Transverse colon (tissue), 4 donors: ENCODE data around the gene IRAK4. TPM values are rescaled to one million over a fixed set of nuclear protein-coding genes. Genes with fewer than 3 reads are reported as not detected.

Experiments
- DNase-seq: peaks from one replicate; pipeline ENCODE4 v3.0.0-alpha.2; 2019
- H3K27ac ChIP-seq, 4 donors: fragments of 200-600 bp; sonication (generic); 2 replicates each; pipeline ENCODE4 v1.5.1; 2016 to 2018; ENCODE audit warnings: inconsistent platforms in 4 of 4
- H3K27me3 ChIP-seq: fragments of 200-600 bp; sonication (generic); 2 replicates; pipeline ENCODE4 v1.5.1; 2017; ENCODE audit warnings: inconsistent platforms
- H3K36me3 ChIP-seq, 4 donors: fragments of 200-600 bp; sonication (generic); 2 replicates each; pipeline ENCODE4 v1.5.1; 2017 to 2019; ENCODE audit warnings: inconsistent platforms in 4 of 4
- H3K4me1 ChIP-seq, 4 donors: fragments of 200-600 bp; sonication (generic); 2 replicates each; pipeline ENCODE4 v1.5.1; 2017 to 2020; ENCODE audit warnings: inconsistent platforms in 4 of 4
- H3K4me3 ChIP-seq, 4 donors: fragments of 200-600 bp; sonication (generic); 1 replicate in 1 of 4; 2 replicates in 3 of 4; pipeline versions ENCODE4 v1.5.1 to v1.6.1; 2017 to 2019; ENCODE audit warnings: inconsistent platforms in 4 of 4
- H3K9me3 ChIP-seq, 2 donors: fragments of 200-600 bp; sonication (generic); 2 replicates each; pipeline ENCODE4 v1.5.1; 2017 to 2019; ENCODE audit warnings: inconsistent platforms in 2 of 2
- CTCF ChIP-seq, 5 experiments: fragments of 200-600 bp in 3 of 5; fragments of 450-650 bp in 2 of 5; sonication (generic) in 3 of 5; IDR thresholded peaks; 1 replicate in 2 of 5; 2 replicates in 3 of 5; pipeline ENCODE4 v1.5.1; 2016 to 2017; ENCODE audit warnings: antibody characterized with exemption in 5 of 5, inconsistent platforms in 3 of 5, mild to moderate bottlenecking in 2 of 5, moderate library complexity in 1 of 5
- EP300 ChIP-seq: sonication (generic); formaldehyde crosslinking; IDR thresholded peaks from one replicate; pipeline ENCODE4 v1.6.1; 2017; ENCODE audit warnings: antibody characterized with exemption, low read depth
- POLR2A ChIP-seq: fragments of 450-650 bp; IDR thresholded peaks from one replicate; pipeline ENCODE4 v1.6.1; 2016; ENCODE audit warnings: antibody characterized with exemption, mild to moderate bottlenecking, moderate library complexity
- POLR2AphosphoS5 ChIP-seq, 3 donors: sonication (generic); formaldehyde crosslinking; IDR thresholded peaks; one replicate each; pipeline ENCODE4 v1.6.1; 2016; ENCODE audit warnings: antibody characterized with exemption in 3 of 3
- WGBS, 2 donors: methylation state at CpG; one replicate each; pipeline ENCODE4 v1.1.5; 2018; ENCODE audit warnings: low coverage in 1 of 2; 5-methylcytosine and 5-hydroxymethylcytosine counted together
- in situ Hi-C, 4 donors: fragments of 200-750 bp; cut with MboI; loops; one replicate each; pipeline versions ENCODE4 v1.15.0 to v1.15.1; 2017; ENCODE audit warnings: low sequenced_read_pairs in 3 of 4, low pct_ligation_motif_present in 1 of 4, low pct_unique_long_range_greater_than_20kb in 1 of 4
- intact Hi-C: fragments of 100-400 bp; cut with DNase I; formaldehyde crosslinking; loops from one replicate; pipeline ENCODE4 v1.15.1; 2023; ENCODE audit warnings: low total_unique reads
- total RNA-seq, 4 donors: library from RNA; depleted of rRNA; stranded (reverse); fragments of >200 nt; gene quantifications; one replicate each; pipeline ENCODE4 v1.1.0, GENCODE V29; 2016

The IRAK4 gene
- total RNA-seq, 4 donors from 2014 or later = 6.6 to 39.7 (median 19.0) TPM

- H3K27me3 ChIP-seq = no peaks in the 10 kb centered on the region
- in situ Hi-C loops (loop anchor here in 1 of 4 donors (5.0 kb wide), 1 partner anchor 50 kb away; the partner anchor contains the start of genes IRAK4 and PUS7L), intact Hi-C loops (no loop called here)
- H3K9me3 ChIP-seq = no peaks in the 10 kb centered on the region
- H3K4me1 ChIP-seq = peaks cover 11 to 33% (median 19%) of the 10 kb centered on the region in 4 donors
- no peak overlapping the region for H3K4me3 ChIP-seq
- no peak for TF ChIP-seq EP300
- no peak for TF ChIP-seq POLR2AphosphoS5 (IDR thresholded peaks at IDR 0.05)
- no peak for TF ChIP-seq POLR2A
- no peak for TF ChIP-seq CTCF (IDR thresholded peaks at IDR 0.05)
- H3K36me3 ChIP-seq = no peaks in the 10 kb centered on the region
- WGBS, 2 donors = 92% methylated on average over 3 of the region's 3 CpGs; no CpG with 5 or more reads in 1 of the 2 donors
- H3K27ac ChIP-seq = peak overlapping the region in 2 of 4 donors; percentile 98 to 99
- DNase-seq = no peak
Observed at GRCh38 chr12:43807386-43807785, 48.6 kb downstream of the IRAK4 start.

- intact Hi-C loops = no loop called here
- TF ChIP-seq CTCF (IDR thresholded peaks at IDR 0.05) (no peak), POLR2A (no peak)
- H3K27me3 ChIP-seq = no peaks in the 10 kb centered on the region
- peaks cover 0 to 2% (median under 1%) of the 10 kb centered on the region in 4 donors for H3K4me1 ChIP-seq
- no peaks in the 10 kb centered on the region for H3K9me3 ChIP-seq
- in situ Hi-C loops = no loop called here
- WGBS, 2 donors = 92 to 93% methylated on average over 2 of the region's 2 CpGs
- no peaks in the 10 kb centered on the region for H3K36me3 ChIP-seq
- no peak overlapping the region for H3K27ac ChIP-seq
- no peak for DNase-seq
- H3K4me3 ChIP-seq = no peak overlapping the region
Observed at GRCh38 chr12:43812057-43812456, 53.3 kb downstream of the IRAK4 start.

- Histone ChIP-seq H3K36me3 (no peaks in the 10 kb centered on the region), H3K9me3 (no peaks in the 10 kb centered on the region), H3K4me1 (no peaks in the 10 kb centered on the region), H3K4me3 (no peak overlapping the region), H3K27ac (no peak overlapping the region), H3K27me3 (no peaks in the 10 kb centered on the region)
- in situ Hi-C loops (no loop called here), intact Hi-C loops (no loop called here)
- WGBS, 2 donors = 100% methylated on average over 4 of the region's 4 CpGs; no CpG with 5 or more reads in 1 of the 2 donors
- TF ChIP-seq POLR2AphosphoS5 (IDR thresholded peaks at IDR 0.05) = no peak
- no peak for TF ChIP-seq POLR2A
- TF ChIP-seq CTCF (IDR thresholded peaks at IDR 0.05) = no peak
- no peak for TF ChIP-seq EP300
- no peak for DNase-seq
Observed at GRCh38 chr12:43812926-43813325, 54.2 kb downstream of the IRAK4 start.

- intact Hi-C loops = no loop called here
- H3K4me3 ChIP-seq = no peak overlapping the region
- TF ChIP-seq CTCF (IDR thresholded peaks at IDR 0.05) (no peak), POLR2A (no peak), POLR2AphosphoS5 (IDR thresholded peaks at IDR 0.05) (no peak), EP300 (no peak)
- DNase-seq = peak; percentile 14
- no peaks in the 10 kb centered on the region for H3K4me1 ChIP-seq
- H3K27ac ChIP-seq = no peak overlapping the region
- in situ Hi-C loops = no loop called here
- no peaks in the 10 kb centered on the region for H3K27me3 ChIP-seq
- 37 to 42% methylated on average over 3 of the region's 3 CpGs for WGBS, 2 donors
- H3K36me3 ChIP-seq = no peaks in the 10 kb centered on the region
- H3K9me3 ChIP-seq = no peaks in the 10 kb centered on the region
Observed at GRCh38 chr12:43815416-43815815, 56.7 kb downstream of the IRAK4 start.
